C4-2B (cell line): Measurements from ENCODE around the gene SPHK2.

Source experiments
- ZFX ChIP-seq: fragments of 450-650 bp; IDR thresholded peaks from 2 replicates; pipeline ENCODE4 v1.6.1; 2017
- TF ChIP-seq, protein P1 (sequence below): fragments of 450-650 bp; conservative IDR thresholded peaks from 2 replicates; pipeline ENCODE4 v1.5.1; 2017; ENCODE audit warnings: mild to moderate bottlenecking

DNA sequence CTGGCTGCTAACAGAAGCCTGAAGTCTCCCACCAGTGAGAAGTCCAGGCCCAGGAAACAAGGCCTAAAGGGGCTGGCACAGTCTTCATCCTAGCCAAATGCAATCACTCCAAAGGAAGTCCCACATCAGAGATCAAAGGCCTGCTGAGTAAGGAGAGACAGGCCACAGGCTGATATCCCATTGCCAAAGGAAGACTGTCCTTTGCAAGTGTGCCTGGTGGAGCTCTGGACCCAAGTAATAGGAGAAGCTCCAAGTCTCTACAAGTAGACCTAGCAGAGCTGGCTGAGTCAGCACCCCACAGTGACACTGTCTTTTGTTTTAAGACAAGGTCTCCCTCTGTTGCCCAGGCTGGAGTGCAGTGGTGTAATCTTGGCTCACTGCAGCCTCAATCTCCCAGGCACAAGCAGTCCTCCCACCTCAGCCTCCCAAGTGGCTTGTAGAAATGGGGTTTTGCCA, 13.4 kb downstream of the SPHK2 start:
- TF ChIP-seq, protein P1, sequence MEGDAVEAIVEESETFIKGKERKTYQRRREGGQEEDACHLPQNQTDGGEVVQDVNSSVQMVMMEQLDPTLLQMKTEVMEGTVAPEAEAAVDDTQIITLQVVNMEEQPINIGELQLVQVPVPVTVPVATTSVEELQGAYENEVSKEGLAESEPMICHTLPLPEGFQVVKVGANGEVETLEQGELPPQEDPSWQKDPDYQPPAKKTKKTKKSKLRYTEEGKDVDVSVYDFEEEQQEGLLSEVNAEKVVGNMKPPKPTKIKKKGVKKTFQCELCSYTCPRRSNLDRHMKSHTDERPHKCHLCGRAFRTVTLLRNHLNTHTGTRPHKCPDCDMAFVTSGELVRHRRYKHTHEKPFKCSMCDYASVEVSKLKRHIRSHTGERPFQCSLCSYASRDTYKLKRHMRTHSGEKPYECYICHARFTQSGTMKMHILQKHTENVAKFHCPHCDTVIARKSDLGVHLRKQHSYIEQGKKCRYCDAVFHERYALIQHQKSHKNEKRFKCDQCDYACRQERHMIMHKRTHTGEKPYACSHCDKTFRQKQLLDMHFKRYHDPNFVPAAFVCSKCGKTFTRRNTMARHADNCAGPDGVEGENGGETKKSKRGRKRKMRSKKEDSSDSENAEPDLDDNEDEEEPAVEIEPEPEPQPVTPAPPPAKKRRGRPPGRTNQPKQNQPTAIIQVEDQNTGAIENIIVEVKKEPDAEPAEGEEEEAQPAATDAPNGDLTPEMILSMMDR = no peak
- TF ChIP-seq ZFX = no peak
